Astrocyte (in vitro differentiated cells and primary cell): ENCODE results near the gene AQP7.

ENCODE experiments used
- EZH2 ChIP-seq: IDR thresholded peaks from 2 replicates; pipeline ENCODE4 v1.6.1; 2012; ENCODE audit warnings: mild to moderate bottlenecking, low read length, inconsistent platforms; ENCODE audit not compliant: insufficient read depth
- TF ChIP-seq, protein P1 (sequence below): IDR thresholded peaks from 2 replicates; pipeline ENCODE4 v1.5.1; 2011; ENCODE audit warnings: low read depth, mild to moderate bottlenecking, inconsistent platforms, low read length, moderate library complexity; ENCODE audit not compliant: insufficient read depth

DNA sequence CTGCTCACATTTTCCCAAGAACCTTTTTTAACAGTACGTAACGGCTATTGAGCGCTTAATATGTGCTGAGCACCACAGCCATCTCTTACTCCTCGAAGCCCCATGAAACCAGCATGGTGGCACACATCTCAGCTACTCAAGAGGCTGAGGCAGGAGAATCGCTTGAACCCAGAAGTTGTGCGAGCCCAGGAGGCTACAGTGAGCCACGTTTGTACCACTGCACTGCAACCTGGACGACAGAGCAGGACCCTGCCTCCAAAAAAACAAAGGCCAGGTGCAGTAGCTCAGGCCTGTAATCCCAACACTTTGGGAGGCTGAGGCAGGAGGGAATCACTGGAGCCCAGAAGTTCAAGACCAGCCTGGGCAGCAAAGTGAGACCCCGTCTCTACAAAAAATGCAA, 28.2 kb downstream of the AQP7 start:
- no peak for TF ChIP-seq EZH2
- TF ChIP-seq, protein P1, sequence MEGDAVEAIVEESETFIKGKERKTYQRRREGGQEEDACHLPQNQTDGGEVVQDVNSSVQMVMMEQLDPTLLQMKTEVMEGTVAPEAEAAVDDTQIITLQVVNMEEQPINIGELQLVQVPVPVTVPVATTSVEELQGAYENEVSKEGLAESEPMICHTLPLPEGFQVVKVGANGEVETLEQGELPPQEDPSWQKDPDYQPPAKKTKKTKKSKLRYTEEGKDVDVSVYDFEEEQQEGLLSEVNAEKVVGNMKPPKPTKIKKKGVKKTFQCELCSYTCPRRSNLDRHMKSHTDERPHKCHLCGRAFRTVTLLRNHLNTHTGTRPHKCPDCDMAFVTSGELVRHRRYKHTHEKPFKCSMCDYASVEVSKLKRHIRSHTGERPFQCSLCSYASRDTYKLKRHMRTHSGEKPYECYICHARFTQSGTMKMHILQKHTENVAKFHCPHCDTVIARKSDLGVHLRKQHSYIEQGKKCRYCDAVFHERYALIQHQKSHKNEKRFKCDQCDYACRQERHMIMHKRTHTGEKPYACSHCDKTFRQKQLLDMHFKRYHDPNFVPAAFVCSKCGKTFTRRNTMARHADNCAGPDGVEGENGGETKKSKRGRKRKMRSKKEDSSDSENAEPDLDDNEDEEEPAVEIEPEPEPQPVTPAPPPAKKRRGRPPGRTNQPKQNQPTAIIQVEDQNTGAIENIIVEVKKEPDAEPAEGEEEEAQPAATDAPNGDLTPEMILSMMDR: no peak
